SK-N-SH (cell line): ENCODE results near the gene CENPS. TPM values are rescaled to one million over a fixed set of nuclear protein-coding genes. Genes with fewer than 3 reads are reported as not detected.

Experiments
- polyA plus RNA-seq, 3 experiments: library from polyadenylated mRNA; depleted of rRNA; stranded (reverse); fragments of >200 nt; gene quantifications; 2 replicates each; pipeline ENCODE4 v1.2.3, GENCODE V29; 2012

CENPS gene
- polyA plus RNA-seq, 1 of the 3 experiments (the other 2 are of a cell fraction), result 20.0 TPM

Other genes starting within 250 kb of the CENPS start
- 6.8 and 8.8 TPM in 2 replicates for gene KIF1B, start 219.9 kb upstream of the CENPS start, polyA plus RNA-seq (2012; rRNA removed)
- 75.3 and 76.2 TPM in 2 replicates for gene PGD, start 31.4 kb upstream of the CENPS start, polyA plus RNA-seq (2012; rRNA removed)
- gene CORT, start 19.6 kb downstream of the CENPS start, polyA plus RNA-seq (2012; rRNA removed), result 0.26 and 0.29 TPM in 2 replicates
- 42.3 and 54.4 TPM in 2 replicates for gene DFFA, start 42.1 kb downstream of the CENPS start, polyA plus RNA-seq (2012; rRNA removed)
- 17.8 and 36.2 TPM in 2 replicates for gene PEX14, start 44.5 kb downstream of the CENPS start, polyA plus RNA-seq (2012; rRNA removed)